B cell (primary cell): ENCODE data around the gene EXOC4.

Experiments
- EZH2 ChIP-seq: IDR thresholded peaks from 2 replicates; pipeline ENCODE4 v1.6.1; 2012; ENCODE audit warnings: borderline replicate concordance, low read depth, mild to moderate bottlenecking, moderate library complexity, low read length; ENCODE audit not compliant: insufficient read depth, poor library complexity, severe bottlenecking
- TF ChIP-seq, protein P1 (sequence below): fragments of 200-600 bp; IDR thresholded peaks from one replicate; pipeline ENCODE4 v1.8.0; 2022; ENCODE audit warnings: antibody characterized with exemption, mild to moderate bottlenecking

DNA sequence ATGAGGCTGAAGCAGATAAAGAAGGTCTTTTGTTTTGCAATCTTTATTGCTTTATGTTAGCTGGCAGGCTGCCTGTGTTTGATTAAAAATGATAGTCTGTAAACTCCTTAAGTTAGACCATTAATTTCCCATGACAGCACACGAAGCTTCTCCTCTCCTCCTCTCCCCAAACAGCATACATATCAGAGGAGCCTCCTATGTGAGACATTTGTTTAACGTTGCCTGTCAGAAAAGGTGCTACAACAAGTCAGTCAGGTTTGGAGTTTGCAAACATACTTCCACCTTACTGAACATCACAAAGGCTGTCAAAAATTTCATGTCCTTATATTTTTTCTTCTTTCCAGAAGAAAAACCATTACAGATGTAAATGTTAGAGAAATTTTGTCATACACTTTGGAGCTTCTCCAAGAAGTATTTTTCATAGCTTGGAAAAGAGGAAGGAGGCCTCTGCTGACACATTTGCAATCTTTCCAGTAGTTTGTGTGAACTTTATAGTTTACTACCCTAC is 393.1 kb downstream of the EXOC4 start:
- TF ChIP-seq, protein P1, sequence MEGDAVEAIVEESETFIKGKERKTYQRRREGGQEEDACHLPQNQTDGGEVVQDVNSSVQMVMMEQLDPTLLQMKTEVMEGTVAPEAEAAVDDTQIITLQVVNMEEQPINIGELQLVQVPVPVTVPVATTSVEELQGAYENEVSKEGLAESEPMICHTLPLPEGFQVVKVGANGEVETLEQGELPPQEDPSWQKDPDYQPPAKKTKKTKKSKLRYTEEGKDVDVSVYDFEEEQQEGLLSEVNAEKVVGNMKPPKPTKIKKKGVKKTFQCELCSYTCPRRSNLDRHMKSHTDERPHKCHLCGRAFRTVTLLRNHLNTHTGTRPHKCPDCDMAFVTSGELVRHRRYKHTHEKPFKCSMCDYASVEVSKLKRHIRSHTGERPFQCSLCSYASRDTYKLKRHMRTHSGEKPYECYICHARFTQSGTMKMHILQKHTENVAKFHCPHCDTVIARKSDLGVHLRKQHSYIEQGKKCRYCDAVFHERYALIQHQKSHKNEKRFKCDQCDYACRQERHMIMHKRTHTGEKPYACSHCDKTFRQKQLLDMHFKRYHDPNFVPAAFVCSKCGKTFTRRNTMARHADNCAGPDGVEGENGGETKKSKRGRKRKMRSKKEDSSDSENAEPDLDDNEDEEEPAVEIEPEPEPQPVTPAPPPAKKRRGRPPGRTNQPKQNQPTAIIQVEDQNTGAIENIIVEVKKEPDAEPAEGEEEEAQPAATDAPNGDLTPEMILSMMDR = no peak
- TF ChIP-seq EZH2 = no peak
